H1 (cell line): ENCODE measurements around the gene LNPK. TPM values are rescaled to one million over a fixed set of nuclear protein-coding genes. Genes with fewer than 3 reads are reported as not detected.

Source experiments
- CTCF ChIA-PET: fragments of 300-600 bp; sonication (Branson Sonifier 250); formaldehyde crosslinking; loops from one replicate; lab custom pipeline; 2021; ENCODE audit not compliant: partially characterized antibody; lab: Charles Lee
- POLR2A ChIA-PET: fragments of 300-600 bp; sonication (Branson Sonifier 250); formaldehyde crosslinking; loops from one replicate; lab custom pipeline; 2021; ENCODE audit warnings: inconsistent platforms; ENCODE audit not compliant: partially characterized antibody; lab: Charles Lee
- DNase-seq, 2 experiments: peaks; one replicate each; pipeline versions ENCODE4 v3.0.0 to v3.0.0-alpha.2; 2010 to 2022; ENCODE audit warnings: low spot score in 2 of 2, low read depth in 1 of 2, mixed read lengths in 1 of 2
- FAIRE-seq: peaks from 2 replicates; lab custom pipeline; 2011; peaks lifted over from hg19 to GRCh38; lab: Jason Lieb, UNC
- H2AFZ ChIP-seq: 2 replicates; pipeline ENCODE4 v1.8.1; 2012; ENCODE audit warnings: low read length, inconsistent platforms
- H2AK5ac ChIP-seq: 2 replicates; pipeline ENCODE4 v1.6.1; 2013; ENCODE audit warnings: low read depth, low read length
- H2BK120ac ChIP-seq: replicated peaks from 2 replicates; pipeline ENCODE3; 2013; ENCODE audit warnings: low read depth, low read length, inconsistent platforms
- H2BK12ac ChIP-seq: 2 replicates; pipeline ENCODE4 v1.6.1; 2013; ENCODE audit warnings: low read depth, low read length
- H2BK15ac ChIP-seq: 2 replicates; pipeline ENCODE4 v1.6.1; 2013; ENCODE audit warnings: low read length
- H2BK20ac ChIP-seq: 2 replicates; pipeline ENCODE4 v1.6.1; 2013; ENCODE audit warnings: low read length
- H2BK5ac ChIP-seq: 2 replicates; pipeline ENCODE4 v1.6.1; 2013; ENCODE audit warnings: low read depth, low read length
- H3K14ac ChIP-seq: 2 replicates; pipeline ENCODE4 v1.6.1; 2013; ENCODE audit warnings: inconsistent platforms; ENCODE audit not compliant: insufficient read length
- H3K18ac ChIP-seq: 2 replicates; pipeline ENCODE4 v1.6.1; 2013; ENCODE audit warnings: low read length; ENCODE audit errors: extremely low read depth
- H3K23ac ChIP-seq: 2 replicates; pipeline ENCODE4 v1.6.1; 2013; ENCODE audit warnings: inconsistent platforms; ENCODE audit not compliant: insufficient read length
- H3K23me2 ChIP-seq: 2 replicates; pipeline ENCODE4 v1.6.1; 2013; ENCODE audit warnings: low read depth, low read length
- H3K27ac ChIP-seq: 2 replicates; pipeline ENCODE4 v1.6.1; 2011; ENCODE audit warnings: low read depth, low read length, inconsistent platforms
- H3K27me3 ChIP-seq, 4 experiments: replicated peaks in 1 of 4; 1 replicate in 1 of 4; 2 replicates in 3 of 4; pipeline versions ENCODE4 v1.6.1 to v1.8.1; 2011 to 2013; ENCODE audit warnings: low read length in 3 of 4, mild to moderate bottlenecking in 3 of 4, inconsistent platforms in 2 of 4, mixed read lengths in 2 of 4, moderate library complexity in 1 of 4; ENCODE audit not compliant: control insufficient read depth in 3 of 4, insufficient read depth in 3 of 4; ENCODE audit errors: extremely low read depth in 1 of 4
- H3K36me3 ChIP-seq, 4 experiments: 2 replicates each; pipeline versions ENCODE4 v1.6.1 to v1.8.1; 2011 to 2013; ENCODE audit warnings: mild to moderate bottlenecking in 4 of 4, low read length in 3 of 4, moderate library complexity in 2 of 4, control low read depth in 1 of 4, inconsistent platforms in 1 of 4; ENCODE audit not compliant: insufficient read depth in 4 of 4, control insufficient read depth in 2 of 4
- H3K4ac ChIP-seq: replicated peaks from 2 replicates; pipeline ENCODE3; 2013; ENCODE audit warnings: low read length, low read depth, mixed read lengths, inconsistent platforms; ENCODE audit not compliant: insufficient read length
- H3K4me1 ChIP-seq, 4 experiments: replicated peaks in 1 of 4; 1 replicate in 1 of 4; 2 replicates in 3 of 4; pipeline versions ENCODE4 v1.6.1 to v1.8.1; 2011 to 2013; ENCODE audit warnings: low read length in 3 of 4, inconsistent platforms in 2 of 4, mixed read lengths in 1 of 4; ENCODE audit not compliant: insufficient read depth in 4 of 4, control insufficient read depth in 3 of 4
- H3K4me2 ChIP-seq, 2 experiments: 2 replicates each; pipeline versions ENCODE4 v1.6.1 to v1.8.1; 2011 to 2013; ENCODE audit warnings: low read depth in 2 of 2, low read length in 2 of 2, control low read depth in 1 of 2, inconsistent platforms in 1 of 2, mild to moderate bottlenecking in 1 of 2; ENCODE audit not compliant: insufficient read depth in 1 of 2
- H3K4me3 ChIP-seq, 4 experiments: fragments of 200-600, 300-600 bp in 1 of 4; sonication (generic), shearing (Covaris generic), sonication (Bioruptor Twin) in 1 of 4; 2 replicates each; pipeline versions ENCODE4 v1.5.1 to v1.8.1; 2011 to 2016; ENCODE audit warnings: low read length in 4 of 4, low read depth in 3 of 4, control low read depth in 2 of 4, inconsistent platforms in 2 of 4, mild to moderate bottlenecking in 2 of 4, mixed read lengths in 1 of 4, moderate library complexity in 1 of 4; ENCODE audit not compliant: insufficient read depth in 2 of 4; ENCODE audit errors: extremely low read depth in 1 of 4
- H3K56ac ChIP-seq: replicated peaks from 2 replicates; pipeline ENCODE3; 2013; ENCODE audit warnings: low read depth, mild to moderate bottlenecking, mixed read lengths, low read length, inconsistent platforms; ENCODE audit not compliant: insufficient read length
- H3K79me1 ChIP-seq: 2 replicates; pipeline ENCODE4 v1.6.1; 2013; ENCODE audit warnings: low read depth, low read length, control low read depth
- H3K79me2 ChIP-seq, 2 experiments: 2 replicates each; pipeline versions ENCODE4 v1.6.1 to v1.8.1; 2012 to 2013; ENCODE audit warnings: low read length in 2 of 2, mild to moderate bottlenecking in 2 of 2, inconsistent platforms in 1 of 2; ENCODE audit not compliant: insufficient read depth in 2 of 2, control insufficient read depth in 1 of 2
- H3K9ac ChIP-seq, 4 experiments: replicated peaks in 1 of 4; 1 replicate in 1 of 4; 2 replicates in 3 of 4; pipeline versions ENCODE4 v1.6.1 to v1.8.1; 2011 to 2013; ENCODE audit warnings: low read depth in 3 of 4, low read length in 3 of 4, control low read depth in 2 of 4, mild to moderate bottlenecking in 2 of 4, moderate library complexity in 2 of 4, inconsistent platforms in 1 of 4; ENCODE audit errors: extremely low read depth in 1 of 4
- H3K9me3 ChIP-seq, 2 experiments: 2 replicates each; pipeline versions ENCODE4 v1.6.1 to v1.8.1; 2012 to 2013; ENCODE audit warnings: mild to moderate bottlenecking in 2 of 2, moderate library complexity in 2 of 2, control low read depth in 1 of 2, inconsistent platforms in 1 of 2, low read depth in 1 of 2, low read length in 1 of 2, mixed read lengths in 1 of 2; ENCODE audit not compliant: insufficient read depth in 2 of 2
- H4K20me1 ChIP-seq, 2 experiments: replicated peaks in 1 of 2; 2 replicates each; pipeline versions ENCODE3 to v1.8.1; 2011 to 2013; ENCODE audit warnings: inconsistent platforms in 2 of 2, low read length in 2 of 2, mild to moderate bottlenecking in 1 of 2; ENCODE audit not compliant: insufficient read depth in 2 of 2, control insufficient read depth in 1 of 2
- H4K5ac ChIP-seq: 2 replicates; pipeline ENCODE4 v1.6.1; 2013; ENCODE audit warnings: low read length, low read depth, mixed read lengths, inconsistent platforms; ENCODE audit not compliant: insufficient read length
- H4K8ac ChIP-seq: 2 replicates; pipeline ENCODE4 v1.8.0; 2013; ENCODE audit warnings: mild to moderate bottlenecking, moderate library complexity, low read length, inconsistent platforms; ENCODE audit not compliant: insufficient read depth; ENCODE audit errors: extremely low read depth
- H4K91ac ChIP-seq: replicated peaks from 2 replicates; pipeline ENCODE3; 2013; ENCODE audit warnings: low read length, mixed read lengths, inconsistent platforms; ENCODE audit not compliant: insufficient read length
- CEBPB ChIP-seq: IDR thresholded peaks from 2 replicates; pipeline ENCODE4 v1.6.1; 2012; ENCODE audit warnings: low read depth, low read length
- RBBP5 ChIP-seq: IDR thresholded peaks from 2 replicates; pipeline ENCODE4 v1.7.1; 2012; ENCODE audit warnings: low read depth, mild to moderate bottlenecking, inconsistent platforms, low read length, moderate library complexity, borderline replicate concordance
- RFX5 ChIP-seq: IDR thresholded peaks from 2 replicates; pipeline ENCODE4 v1.6.1; 2011; ENCODE audit warnings: low read depth, low read length, improper control_type of control experiment, borderline replicate concordance
- WGBS, 2 experiments: shearing (Covaris generic) in 1 of 2; methylation state at CpG; one replicate each; pipeline versions ENCODE4 v1.1.6 to v1.1.7; 2013 to 2015; ENCODE audit warnings: low lambda C conversion rate in 2 of 2, mixed read lengths in 2 of 2, inconsistent platforms in 1 of 2, low coverage in 1 of 2, missing lambda C conversion rate in 1 of 2; ENCODE audit not compliant: insufficient replicate concordance in 2 of 2, insufficient coverage in 1 of 2, insufficient read length in 1 of 2; ENCODE audit errors: extremely low coverage in 1 of 2, missing lambda C conversion rate in 1 of 2; 5-methylcytosine and 5-hydroxymethylcytosine counted together
- polyA plus RNA-seq, 7 experiments: library from polyadenylated mRNA; depleted of rRNA in 3 of 7; stranded (reverse) in 5 of 7; unstranded in 2 of 7; fragments of >200 nt in 5 of 7; fragments of 200-250 nt in 2 of 7; gene quantifications; 1 replicate in 5 of 7; 2 replicates in 1 of 7; 4 replicates in 1 of 7; pipeline versions ENCODE4 v1.2.1 to v1.2.3, GENCODE V29; 2011 to 2013; ENCODE audit warnings: missing spikeins in 2 of 7, mixed read lengths in 2 of 7
- total RNA-seq: library from RNA; stranded (reverse); fragmentation: NEBNext Ultra II Directional; extraction: Animal tissue kit (Norgen Biotek cat#: 25700); gene quantifications from 2 replicates; pipeline ENCODE4 v1.2.1, GENCODE V29; 2021

Gene LNPK
- total and polyA plus RNA-seq, 2 of the 8 experiments (the other 6 are each of a cell fraction or from before 2014, with no cell fraction given): 3.1 to 10.3 TPM

- H4K91ac ChIP-seq: no peak overlapping the region
- no peaks in the 10 kb centered on the region for H4K20me1 ChIP-seq
- DNase-seq: no peak
- H3K9ac ChIP-seq: no peak overlapping the region
- FAIRE-seq: no peak
- no peak overlapping the region for H2BK120ac ChIP-seq
- no peaks in the 10 kb centered on the region for H3K36me3 ChIP-seq
- no peaks in the 10 kb centered on the region for H3K23me2 ChIP-seq
- no peak overlapping the region for H3K27ac ChIP-seq
- ChIA-PET POLR2A (no interaction called here), CTCF (no interaction called here)
- no peak overlapping the region for H2AK5ac ChIP-seq
- H2BK5ac ChIP-seq: no peak overlapping the region
- no peaks in the 10 kb centered on the region for H3K9me3 ChIP-seq
- H2BK15ac ChIP-seq: no peak overlapping the region
- H3K79me2 ChIP-seq: no peaks in the 10 kb centered on the region
- H3K18ac ChIP-seq: no peak overlapping the region
- no peak overlapping the region for H3K14ac ChIP-seq
- no peak overlapping the region for H4K8ac ChIP-seq
- H3K79me1 ChIP-seq: no peaks in the 10 kb centered on the region
- H3K23ac ChIP-seq: no peak overlapping the region
- H2BK12ac ChIP-seq: no peak overlapping the region
- H3K27me3 ChIP-seq: no peaks in the 10 kb centered on the region
- peaks cover 4 to 9% (median 7%) of the 10 kb centered on the region in 4 experiments; a peak in 6 of 7 replicates for H3K4me1 ChIP-seq
- H2BK20ac ChIP-seq: no peak overlapping the region
- no peak overlapping the region for H2AFZ ChIP-seq
- 97% methylated on average over 2 of the region's 2 CpGs; no CpG with 5 or more reads in 1 of the 2 experiments for WGBS, 2 experiments
- H3K4me2 ChIP-seq: no peak overlapping the region
- H3K56ac ChIP-seq: no peak overlapping the region
- H4K5ac ChIP-seq: no peak overlapping the region
- no peak overlapping the region for H3K4me3 ChIP-seq
- no peak overlapping the region for H3K4ac ChIP-seq
- TF ChIP-seq RFX5 (no peak), RBBP5 (no peak), CEBPB (no peak)
Observed at GRCh38 chr2:175887776-175888175, 114.3 kb downstream of the LNPK start.
